HCT116 (cell line): ENCODE data around the gene CACNG3.

ENCODE experiments used
- ATF3 ChIP-seq: IDR thresholded peaks from 2 replicates; pipeline ENCODE4 v1.6.1; 2012
- CBX3 ChIP-seq: IDR thresholded peaks from 2 replicates; pipeline ENCODE4 v1.6.1; 2012; ENCODE audit warnings: low read depth
- CTCF ChIP-seq, 3 experiments: fragments of 200-600 bp in 1 of 3; sonication (generic) in 1 of 3; IDR thresholded peaks in 2 of 3; conservative IDR thresholded peaks in 1 of 3; 2 replicates each; pipeline ENCODE4 v1.5.1; 2012 to 2017; ENCODE audit warnings: low read depth in 2 of 3, low read length in 2 of 3, antibody characterized with exemption in 1 of 3, borderline replicate concordance in 1 of 3, control low read depth in 1 of 3, mild to moderate bottlenecking in 1 of 3, mixed read lengths in 1 of 3, mixed run types in 1 of 3, moderate library complexity in 1 of 3; ENCODE audit not compliant: insufficient read depth in 1 of 3
- EZH2phosphoT487 ChIP-seq: fragments of 200-600 bp; IDR thresholded peaks from 2 replicates; pipeline ENCODE4 v1.6.1; 2018; ENCODE audit warnings: antibody characterized with exemption, borderline replicate concordance
- JUND ChIP-seq: IDR thresholded peaks from 2 replicates; pipeline ENCODE4 v1.6.1; 2012
- POLR2A ChIP-seq: IDR thresholded peaks from 2 replicates; pipeline ENCODE4 v1.7.0; 2011; ENCODE audit warnings: borderline replicate concordance; ENCODE audit not compliant: insufficient read depth, insufficient read length; ENCODE audit errors: extremely low read depth
- TCF7L2 ChIP-seq: IDR thresholded peaks from 2 replicates; pipeline ENCODE4 v1.7.0; 2011; ENCODE audit warnings: borderline replicate concordance, inconsistent platforms; ENCODE audit not compliant: insufficient read depth, insufficient read length; ENCODE audit errors: extremely low read depth

GRCh38 chr16:24349320-24349719 is 93.2 kb downstream of the CACNG3 start:
- TF ChIP-seq TCF7L2 (no peak), ATF3 (no peak), CTCF (IDR thresholded peaks at IDR 0.05 in 2 of 3, conservative IDR thresholded peaks at IDR 0.05 in 1 of 3; ENCODE audit: borderline replicate concordance in 1 of 3, insufficient read depth in 1 of 3, low read depth in 2 of 3, low read length in 2 of 3) (no peak), JUND (no peak), POLR2A (no peak), CBX3 (no peak), EZH2phosphoT487 (no peak)
